Measurements from ENCODE around the gene IFRD1.

IFRD1 gene

GRCh38 chr7:112449902-112450806, at the start of gene IFRD1:
IFRD1 (plus strand) TSS chr7:112450460; CDS start chr7:112450689, 229 bp downstream.
- peak within 1 kb of the TSS; percentile 86 for H3K4me3 ChIP-seq (ENCODE audit: low read depth, low read length)

DNA sequence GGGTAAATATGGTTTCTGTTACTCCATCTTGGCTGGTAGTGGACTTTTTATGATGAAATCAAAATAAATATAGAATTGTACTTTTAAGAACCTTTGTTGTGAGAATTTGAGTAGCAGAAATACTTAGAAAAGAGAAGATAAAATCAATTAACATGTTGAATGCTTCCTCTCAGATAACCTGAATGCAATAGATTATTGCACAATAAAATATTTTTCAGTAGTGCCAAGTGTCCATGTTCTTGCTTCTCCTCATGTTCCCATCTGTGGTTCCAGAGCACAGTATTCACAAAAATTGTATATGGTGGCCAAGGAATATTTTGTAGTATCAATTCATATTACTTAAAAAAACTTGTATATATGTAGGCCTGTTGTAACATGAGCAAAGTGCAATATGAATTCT, 45.9 kb upstream of the IFRD1 start:
- no peak overlapping the region for H3K4me3 ChIP-seq (ENCODE audit: low read depth, low read length)

DNA sequence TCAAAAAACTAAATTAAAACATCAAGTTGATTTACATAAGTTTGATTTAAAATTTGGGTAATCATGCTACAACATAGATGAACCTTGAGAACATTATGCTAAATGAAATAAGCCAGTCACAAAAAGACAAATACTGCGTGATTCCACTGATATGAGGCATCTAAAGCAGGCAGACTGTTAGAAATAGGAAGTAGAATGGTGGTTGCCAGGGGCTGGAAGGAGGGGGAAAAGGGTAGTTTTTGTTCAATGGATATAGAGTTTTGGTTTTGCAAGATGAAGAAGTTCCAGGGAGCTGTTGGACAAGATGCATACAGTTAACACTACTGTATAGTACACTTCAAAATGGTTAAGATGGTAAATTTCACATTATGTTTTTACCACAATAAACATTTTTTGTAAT, 45.0 kb upstream of the IFRD1 start:
- no peak overlapping the region for H3K4me3 ChIP-seq (ENCODE audit: low read depth, low read length)

DNA sequence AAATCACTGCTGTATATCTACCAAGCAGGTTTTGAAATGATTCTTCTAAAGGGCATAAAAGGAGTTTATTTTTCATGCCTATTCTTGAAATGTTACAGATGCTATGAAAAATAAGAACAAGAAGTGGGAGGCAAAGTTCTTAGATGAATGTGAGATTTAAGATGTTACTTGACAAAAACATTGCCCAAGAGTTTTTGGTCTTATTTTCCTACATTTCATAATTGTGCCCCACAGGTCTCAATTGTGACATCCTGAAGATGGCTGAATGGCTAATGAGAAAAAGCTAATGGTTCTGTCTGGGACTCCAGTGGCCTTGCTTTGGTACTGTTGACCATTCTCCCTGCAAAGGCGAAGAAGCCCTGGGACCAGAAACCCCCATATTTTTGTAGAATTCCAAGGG, 43.0 kb upstream of the IFRD1 start:
- H3K4me3 ChIP-seq (ENCODE audit: low read depth, low read length) = no peak overlapping the region

GRCh38 chr7:112410092-112410491, 40.2 kb upstream of the IFRD1 start:
- no peak overlapping the region for H3K4me3 ChIP-seq (ENCODE audit: low read depth, low read length)

GRCh38 chr7:112411186-112411795, 39.0 kb upstream of the IFRD1 start:
- H3K4me3 ChIP-seq (ENCODE audit: low read depth, low read length) = no peak overlapping the region

DNA sequence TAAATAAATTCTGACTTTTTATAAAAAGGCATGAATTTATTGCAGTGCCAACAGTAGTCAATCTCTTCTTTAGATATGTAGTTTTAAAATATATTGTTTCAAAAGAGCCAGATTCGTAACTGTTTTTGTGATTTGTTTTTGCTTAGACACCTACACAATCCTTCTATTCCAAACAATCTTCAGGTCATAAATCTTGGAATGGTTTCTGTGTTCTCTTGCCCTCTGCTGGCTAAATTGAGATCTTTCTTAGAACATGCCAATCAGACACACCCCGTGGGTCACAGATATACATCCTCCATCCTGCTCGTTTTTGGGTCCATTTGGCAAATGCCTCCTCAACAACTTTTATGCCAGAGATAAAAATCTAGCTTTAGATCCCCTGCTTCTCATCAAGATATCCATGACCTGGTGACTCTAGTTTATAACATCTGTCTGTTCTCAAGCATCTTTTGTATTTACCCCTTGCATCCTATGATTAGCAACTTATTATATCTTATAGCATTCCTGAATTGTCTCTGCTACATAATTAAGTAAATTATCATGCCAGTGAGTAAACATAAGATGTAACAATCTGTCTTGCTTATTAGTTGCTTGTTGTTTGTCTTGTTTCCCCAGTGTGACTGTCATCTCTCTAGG, 35.3 kb upstream of the IFRD1 start:
- H3K4me3 ChIP-seq (ENCODE audit: low read depth, low read length) = no peak overlapping the region

DNA sequence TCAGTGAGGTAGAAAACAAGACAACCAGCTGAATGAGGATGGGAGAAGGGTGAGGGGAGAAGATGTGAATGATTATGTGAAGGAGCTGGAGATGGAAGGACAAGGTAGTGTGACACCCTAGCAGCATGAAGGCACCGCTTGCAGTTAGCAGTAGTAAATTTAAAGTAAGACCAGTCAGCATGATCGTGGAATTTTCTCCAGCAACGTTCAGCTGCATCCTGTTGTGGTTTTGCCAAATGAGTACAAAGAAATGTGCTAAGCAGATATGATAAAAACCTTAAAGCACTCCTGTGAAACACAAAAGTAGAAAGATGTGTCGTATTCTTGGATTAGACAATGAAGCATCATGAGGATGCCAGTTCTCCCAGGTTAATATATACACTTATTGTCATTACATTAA, 34.1 kb upstream of the IFRD1 start:
- H3K4me3 ChIP-seq (ENCODE audit: low read depth, low read length) = no peak overlapping the region

- no peak overlapping the region for H3K4me3 ChIP-seq (ENCODE audit: low read depth, low read length)
Measured at GRCh38 chr7:112419543-112420130, 30.6 kb upstream of the IFRD1 start.

GRCh38 chr7:112420236-112420861, 29.9 kb upstream of the IFRD1 start:
- H3K4me3 ChIP-seq (ENCODE audit: low read depth, low read length) = no peak overlapping the region

GRCh38 chr7:112421666-112422486, 28.4 kb upstream of the IFRD1 start:
- no peak overlapping the region for H3K4me3 ChIP-seq (ENCODE audit: low read depth, low read length)

- H3K4me3 ChIP-seq (ENCODE audit: low read depth, low read length) = no peak overlapping the region
Measured at GRCh38 chr7:112422842-112423496, 27.3 kb upstream of the IFRD1 start.

DNA sequence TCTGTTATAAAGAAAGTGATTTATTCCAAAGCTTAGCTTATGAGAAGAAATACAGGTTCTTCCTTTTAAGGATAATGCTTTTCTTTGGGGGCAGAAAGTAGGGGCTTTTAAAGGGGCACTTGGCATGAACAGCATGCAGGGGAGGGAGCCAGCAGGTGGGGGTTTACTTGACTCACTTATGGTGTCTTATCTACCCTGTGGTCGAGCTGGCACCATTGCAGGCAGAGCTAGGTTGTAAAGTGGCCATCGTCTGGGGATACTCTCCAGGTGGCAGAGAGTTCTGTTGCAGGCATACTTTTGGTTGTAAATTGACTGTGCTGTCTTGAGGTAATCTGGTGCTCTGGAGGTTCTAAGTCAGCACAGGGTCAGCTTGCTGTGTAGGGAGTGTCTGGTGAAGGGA, 26.3 kb upstream of the IFRD1 start:
- H3K4me3 ChIP-seq (ENCODE audit: low read depth, low read length) = no peak overlapping the region

DNA sequence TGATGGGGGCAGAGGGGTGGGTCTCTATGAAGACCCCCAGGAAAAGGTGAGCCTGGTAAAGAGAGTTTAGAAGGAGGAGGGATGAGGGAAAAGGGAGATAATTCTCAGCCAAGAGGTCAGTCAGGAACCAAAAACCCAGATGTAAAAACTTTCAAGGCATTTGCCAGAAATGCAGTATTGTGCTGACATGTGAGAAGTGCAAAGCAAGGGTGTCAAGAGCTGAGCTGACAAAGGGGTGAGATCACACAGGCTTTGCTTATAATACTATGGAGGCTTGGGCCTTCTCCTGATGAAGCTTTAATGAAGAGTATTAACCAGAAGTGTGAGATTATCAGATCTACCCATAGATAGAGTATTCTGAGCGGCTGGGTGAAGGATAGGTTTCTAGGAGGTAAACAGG, 22.3 kb upstream of the IFRD1 start:
- H3K4me3 ChIP-seq (ENCODE audit: low read depth, low read length) = no peak overlapping the region

DNA sequence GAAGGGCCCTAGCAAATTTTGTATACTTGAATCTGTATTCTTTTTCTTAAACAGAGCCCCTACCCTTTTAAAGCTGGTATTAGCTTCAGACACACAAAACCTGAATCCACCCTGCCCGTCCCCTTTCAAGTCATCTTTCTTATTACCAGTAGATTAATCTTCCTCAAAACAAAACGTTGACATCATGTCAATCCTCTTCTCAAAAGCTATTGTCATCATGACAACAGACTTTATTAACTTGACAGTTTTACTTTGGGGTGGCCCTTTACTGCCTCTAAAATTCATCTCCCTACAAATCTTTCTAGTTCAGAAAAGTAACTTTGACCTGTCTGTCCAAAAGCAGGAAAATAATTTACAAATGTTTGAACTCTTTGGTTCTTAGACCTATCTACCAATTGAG, 21.5 kb upstream of the IFRD1 start:
- H3K4me3 ChIP-seq (ENCODE audit: low read depth, low read length) = no peak overlapping the region

- no peak overlapping the region for H3K4me3 ChIP-seq (ENCODE audit: low read depth, low read length)
Measured at GRCh38 chr7:112430649-112431048, 19.6 kb upstream of the IFRD1 start.

GRCh38 chr7:112431803-112432202, 18.5 kb upstream of the IFRD1 start:
- H3K4me3 ChIP-seq (ENCODE audit: low read depth, low read length) = no peak overlapping the region

GRCh38 chr7:112433289-112433688, 17.0 kb upstream of the IFRD1 start:
- H3K4me3 ChIP-seq (ENCODE audit: low read depth, low read length) = no peak overlapping the region

GRCh38 chr7:112437072-112437471, 13.2 kb upstream of the IFRD1 start:
- no peak overlapping the region for H3K4me3 ChIP-seq (ENCODE audit: low read depth, low read length)

- H3K4me3 ChIP-seq (ENCODE audit: low read depth, low read length) = no peak overlapping the region
Measured at GRCh38 chr7:112439476-112439875, 10.8 kb upstream of the IFRD1 start.
